GM18498 (cell line): ENCODE measurements around the gene NAGK.
"Not testable (repeated sequence)": the region's sequence is repeated elsewhere in the genome, so short reads cannot be mapped to it uniquely, and the experiment has no call there.

ENCODE experiments used
- ATAC-seq: cut with Tn5 transposase; IDR thresholded peaks from one replicate; pipeline ENCODE4 v1.9.1; 2021; ENCODE audit warnings: mild to moderate bottlenecking, moderate library complexity; ENCODE audit not compliant: unreplicated experiment

Gene NAGK

GRCh38 chr2:71068218-71069035, at the start of gene NAGK:
NAGK (plus strand) TSS chr2:71068648; CDS start chr2:71068684, 36 bp downstream.
- peak; percentile 60 for ATAC-seq

- not testable (repeated sequence) for ATAC-seq
Observed at GRCh38 chr2:71019989-71020388, 48.5 kb upstream of the NAGK start.

- ATAC-seq, result not testable (repeated sequence)
Observed at GRCh38 chr2:71021394-71021793, 47.1 kb upstream of the NAGK start.

GRCh38 chr2:71023553-71024243, 44.8 kb upstream of the NAGK start:
- not testable (repeated sequence) for ATAC-seq

- ATAC-seq, result not testable (repeated sequence)
Observed at GRCh38 chr2:71036296-71036695, 32.2 kb upstream of the NAGK start.

- ATAC-seq, result no peak
Observed at GRCh38 chr2:71042287-71042686, 26.2 kb upstream of the NAGK start.

- ATAC-seq, result no peak
Observed at GRCh38 chr2:71043531-71044407, 24.7 kb upstream of the NAGK start.

- ATAC-seq, result no peak
Observed at GRCh38 chr2:71045151-71045550, 23.3 kb upstream of the NAGK start.

GRCh38 chr2:71045865-71046548, 22.4 kb upstream of the NAGK start:
- ATAC-seq, result no peak

GRCh38 chr2:71048096-71048495, 20.4 kb upstream of the NAGK start:
- ATAC-seq, result no peak

GRCh38 chr2:71049704-71050360, 18.6 kb upstream of the NAGK start:
- not testable (repeated sequence) for ATAC-seq

- ATAC-seq, result not testable (repeated sequence)
Observed at GRCh38 chr2:71055206-71055740, 13.2 kb upstream of the NAGK start.

GRCh38 chr2:71060211-71060610, 8.2 kb upstream of the NAGK start:
- no peak for ATAC-seq

- ATAC-seq, result no peak
Observed at GRCh38 chr2:71060871-71061270, 7.6 kb upstream of the NAGK start.

GRCh38 chr2:71063216-71063615, 5.2 kb upstream of the NAGK start:
- no peak for ATAC-seq

- no peak for ATAC-seq
Observed at GRCh38 chr2:71064110-71064611, 4.3 kb upstream of the NAGK start.

GRCh38 chr2:71064754-71065621, 3.5 kb upstream of the NAGK start:
- ATAC-seq, result peak; percentile 28

- no peak for ATAC-seq
Observed at GRCh38 chr2:71066856-71067255, 1.6 kb upstream of the NAGK start.
